RWPE1 (cell line): ENCODE measurements around the gene IQGAP2.

Source experiments
- CTCF ChIA-PET: fragments of 350-600 bp; sonication (Branson Sonifier 250); formaldehyde crosslinking; extraction: SDS; loops from one replicate; lab custom pipeline; 2021; lab: Yijun Ruan, JAX
- POLR2A ChIA-PET: fragments of 400-600 bp; formaldehyde crosslinking; extraction: SDS; loops from one replicate; lab custom pipeline; 2020; ENCODE audit warnings: antibody characterized with exemption; ENCODE audit not compliant: low non-redundant PET; lab: Yijun Ruan, JAX
- DNase-seq: peaks from one replicate; pipeline ENCODE4 v3.0.0; 2012; ENCODE audit warnings: low spot score
- H3K27ac ChIP-seq: fragments of 450-650 bp; 2 replicates; pipeline ENCODE4 v1.5.1; 2017
- CTCF ChIP-seq: fragments of 450-650 bp; conservative IDR thresholded peaks from 2 replicates; pipeline ENCODE4 v1.5.1; 2017; ENCODE audit warnings: low read depth, mild to moderate bottlenecking

The IQGAP2 gene

GRCh38 chr5:76692651-76693050, 289.6 kb downstream of the IQGAP2 start:
- H3K27ac ChIP-seq = no peak overlapping the region; the same call in 1 of the 2 replicates
- no peak for TF ChIP-seq CTCF
- ChIA-PET POLR2A (no interaction called here), CTCF (interaction anchor here (1.4 kb wide), 1 partner anchor 91 kb away, joined by 7 read pairs; no protein-coding TSS in a partner anchor)
- no peak for DNase-seq

DNA sequence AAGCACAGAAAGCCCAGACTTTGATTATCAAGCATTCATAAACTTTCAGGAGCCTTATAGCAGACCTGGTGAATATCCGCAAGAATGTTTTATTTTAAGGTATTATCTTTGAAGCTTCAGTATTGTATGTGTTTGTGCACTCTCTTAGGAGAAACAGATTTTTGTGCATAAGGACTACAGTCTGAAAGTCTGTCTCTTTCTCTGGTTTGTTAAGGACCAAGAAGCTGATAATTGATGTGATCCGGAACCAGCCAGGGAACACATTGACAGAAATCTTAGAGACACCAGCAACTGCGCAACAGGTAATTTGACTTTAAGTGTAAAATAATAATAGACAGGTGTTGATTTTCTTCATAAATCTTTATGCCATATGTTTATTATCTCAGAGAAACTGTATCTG, 290.1 kb downstream of the IQGAP2 start:
- no peak for TF ChIP-seq CTCF

GRCh38 chr5:76694317-76694716, 291.2 kb downstream of the IQGAP2 start:
- no peak for DNase-seq
- ChIA-PET CTCF (interaction anchor here (0.5 kb wide), 1 partner anchor 38 kb away, joined by 5 read pairs; no protein-coding TSS in a partner anchor), POLR2A (no interaction called here)
- TF ChIP-seq CTCF = no peak
- H3K27ac ChIP-seq = no peak overlapping the region

More for the DNA sequence above, 290.1 kb downstream of the IQGAP2 start:
- no peak for DNase-seq
- ChIA-PET CTCF (interaction anchor here (0.7 kb wide), 1 partner anchor 50 kb away, joined by 4 read pairs; no protein-coding TSS in a partner anchor), POLR2A (no interaction called here)
- H3K27ac ChIP-seq = no peak overlapping the region

- H3K27ac ChIP-seq = no peak overlapping the region
- ChIA-PET POLR2A (no interaction called here), CTCF (no interaction called here)
- TF ChIP-seq CTCF = no peak
- DNase-seq = no peak
Observed at GRCh38 chr5:76695346-76695745, 292.3 kb downstream of the IQGAP2 start.

DNA sequence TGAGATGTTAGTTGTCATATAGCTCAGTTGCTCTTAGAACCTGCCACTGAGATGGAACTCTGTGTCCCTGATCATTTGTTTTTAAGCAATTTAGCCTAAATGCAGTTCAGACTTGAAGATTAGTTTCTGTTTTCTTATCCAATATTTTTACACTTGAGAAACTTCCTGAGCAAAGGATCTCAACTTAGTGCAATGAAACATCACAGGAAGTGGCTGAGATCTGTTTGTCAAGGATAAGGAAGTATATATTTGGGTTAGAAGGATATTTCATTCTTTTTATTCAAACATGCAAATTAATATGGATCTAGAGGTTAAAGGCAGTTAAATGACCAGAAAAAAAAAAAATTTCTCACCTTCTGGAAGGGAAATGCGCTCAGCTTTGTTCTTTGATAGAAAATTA, 293.2 kb downstream of the IQGAP2 start:
- no peak overlapping the region for H3K27ac ChIP-seq
- TF ChIP-seq CTCF = no peak
- no peak for DNase-seq
- ChIA-PET POLR2A (no interaction called here), CTCF (no interaction called here)

GRCh38 chr5:76697670-76698069, 294.6 kb downstream of the IQGAP2 start:
- DNase-seq = no peak
- POLR2A ChIA-PET = no interaction called here

More at GRCh38 chr5:76697670-76698069, 294.6 kb downstream of the IQGAP2 start:
- no peak for TF ChIP-seq CTCF
- CTCF ChIA-PET = interaction anchor here (0.7 kb wide), 1 partner anchor 659 kb away, joined by 3 read pairs; no protein-coding TSS in a partner anchor
- no peak overlapping the region for H3K27ac ChIP-seq
